ENCODE results near the gene TAF3.

TAF3 gene

DNA sequence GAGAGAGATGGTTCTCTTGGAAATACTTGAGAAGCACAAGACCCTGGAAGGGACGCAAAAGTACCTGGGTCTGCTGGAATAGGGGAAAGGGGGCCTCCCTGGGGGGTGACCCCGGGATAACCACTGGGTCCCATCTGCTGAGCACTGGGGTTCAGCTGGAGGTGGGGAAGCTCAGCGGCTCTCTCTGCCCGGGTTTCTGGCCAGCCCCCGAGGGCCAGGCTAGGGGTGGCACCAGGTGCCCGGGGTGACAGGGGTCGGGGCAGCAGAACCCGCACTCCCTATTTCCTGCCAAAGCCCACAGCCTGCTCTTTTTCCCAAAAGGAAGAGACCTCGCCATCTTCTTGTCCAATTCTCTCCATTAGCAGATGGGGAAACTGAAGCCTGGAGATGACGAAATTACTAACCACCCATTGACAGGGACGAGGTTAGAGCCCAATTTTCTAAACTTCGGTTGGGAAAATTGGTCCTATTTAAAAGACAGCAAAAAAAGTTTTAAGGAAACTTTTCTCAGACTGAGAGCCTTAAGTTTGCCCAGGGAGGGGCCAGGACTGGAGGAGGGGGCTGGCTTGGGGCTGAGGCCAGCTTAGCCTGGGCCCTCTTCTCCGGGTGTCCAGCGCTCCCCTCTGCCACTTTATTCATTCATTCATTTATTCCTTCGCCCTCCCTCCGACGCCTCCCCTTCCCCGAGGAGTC, 218.3 kb downstream of the TAF3 start:
- no peak for DNase-seq

DNA sequence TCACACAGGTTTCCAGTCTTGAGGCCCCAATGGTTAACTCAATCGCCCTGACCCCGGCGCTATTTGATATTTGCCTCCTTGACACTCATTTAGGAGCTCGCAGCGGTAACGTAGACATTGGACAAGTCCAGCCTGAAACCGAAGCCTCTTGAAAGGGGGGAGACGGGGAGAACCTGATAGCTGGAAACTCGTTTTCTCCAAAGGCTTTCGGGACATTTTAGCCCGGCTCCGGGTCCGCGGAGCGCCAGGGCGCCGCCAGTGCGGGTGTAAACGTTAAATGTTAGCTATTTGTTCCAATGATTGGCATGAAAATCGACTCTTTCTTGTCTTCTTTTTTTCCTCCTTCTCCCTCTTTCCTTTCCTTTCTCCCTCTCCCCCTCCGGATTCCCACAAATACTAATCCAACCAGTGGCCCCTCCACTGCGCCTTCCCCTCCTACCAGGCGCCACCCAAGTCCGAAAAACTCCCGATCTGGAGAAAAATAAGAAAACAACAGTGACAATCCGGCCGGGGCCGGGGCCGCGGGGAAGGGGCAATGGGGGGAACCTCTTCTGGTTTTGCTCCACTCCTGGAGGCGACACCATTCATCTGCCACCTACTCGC, 219.0 kb downstream of the TAF3 start:
- no peak for DNase-seq

DNA sequence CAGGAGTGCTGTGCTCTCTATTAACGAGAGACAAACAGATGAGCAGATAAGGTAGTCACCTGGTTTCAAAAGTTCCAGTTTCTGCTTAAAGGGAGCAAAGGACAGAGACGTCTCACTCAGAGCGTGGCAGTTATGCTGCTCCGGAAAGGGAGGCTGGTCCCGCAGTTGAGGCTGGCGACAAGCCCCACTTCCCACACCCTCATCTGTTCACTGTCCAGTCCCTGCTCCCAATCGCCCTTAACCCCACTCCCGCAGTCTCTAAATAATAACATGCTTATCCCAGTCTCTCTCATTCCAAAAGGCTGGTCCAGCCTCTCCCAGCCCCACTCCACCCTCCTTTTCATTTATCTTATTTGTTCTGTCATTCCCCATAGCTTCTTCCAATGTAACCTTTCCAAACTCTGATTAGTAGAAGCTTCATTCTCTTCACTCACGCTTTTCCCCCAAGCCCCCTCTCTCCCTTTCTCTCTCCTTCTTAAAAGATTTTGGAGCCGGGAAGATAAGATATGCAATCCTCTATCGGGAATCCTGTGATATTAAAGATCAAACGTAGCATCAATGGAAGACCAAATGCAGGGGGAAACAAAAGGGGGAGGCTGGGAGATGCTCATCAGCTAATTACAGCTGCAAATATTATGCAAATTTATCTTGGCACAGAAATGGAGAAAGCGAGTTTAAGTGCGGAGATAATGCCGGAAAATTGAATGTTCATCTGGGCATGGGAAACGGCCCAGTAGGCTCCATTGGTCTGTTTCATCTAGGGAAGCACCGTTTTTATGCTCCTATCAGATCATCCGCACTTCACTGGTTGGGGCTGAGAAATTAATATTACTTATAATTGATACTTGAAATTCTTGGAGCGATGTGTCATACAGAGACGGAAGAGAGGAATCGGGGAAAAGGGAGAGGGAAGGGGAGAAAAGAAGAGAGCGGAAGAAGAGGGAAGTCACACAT, 219.9 kb downstream of the TAF3 start:
- no peak for DNase-seq

DNA sequence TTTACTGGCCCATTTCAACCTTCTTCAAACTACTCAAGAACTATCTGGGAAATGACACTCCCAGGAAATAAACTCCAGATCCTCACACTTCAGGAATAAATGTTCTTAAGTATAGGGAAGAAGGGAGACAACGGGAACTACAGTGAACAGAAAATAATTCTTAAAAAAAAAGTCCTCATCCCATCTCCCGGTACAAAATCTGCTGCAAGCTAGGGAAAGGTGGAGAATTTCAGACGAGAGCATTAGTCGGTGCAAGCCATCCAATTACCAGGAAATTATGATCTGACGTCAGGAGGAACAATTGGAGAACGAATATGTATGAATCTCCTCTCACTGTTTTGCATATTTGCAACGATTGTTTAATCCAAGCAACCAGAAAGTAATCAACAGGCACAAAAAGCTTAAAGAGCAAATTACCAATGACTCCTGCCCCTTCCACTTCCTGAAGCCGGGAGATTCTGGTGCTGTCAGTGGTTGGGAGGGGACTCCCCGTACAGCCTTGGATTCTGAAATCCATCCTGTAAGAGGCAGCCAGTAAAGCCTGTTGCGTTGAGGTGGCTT, 221.1 kb downstream of the TAF3 start:
- DNase-seq = no peak

DNA sequence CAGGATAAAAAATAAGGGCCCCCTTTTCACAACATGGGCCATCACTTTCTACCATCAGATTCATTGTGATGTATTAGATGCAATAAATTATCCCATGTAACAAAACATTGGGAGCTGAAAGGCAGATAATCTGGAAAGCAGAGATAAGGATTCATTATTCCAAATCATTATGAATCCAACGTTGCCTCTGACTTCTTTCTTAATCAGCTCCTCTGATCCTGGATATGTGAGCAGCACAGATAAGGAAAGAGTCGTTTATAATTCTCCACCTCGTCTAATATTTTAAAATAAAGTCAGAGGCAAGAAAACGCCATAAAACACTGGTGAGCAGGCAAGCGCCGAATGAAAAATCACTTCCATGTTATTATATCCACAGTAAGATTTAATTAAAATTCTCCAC, 222.3 kb downstream of the TAF3 start:
- no peak for DNase-seq

DNA sequence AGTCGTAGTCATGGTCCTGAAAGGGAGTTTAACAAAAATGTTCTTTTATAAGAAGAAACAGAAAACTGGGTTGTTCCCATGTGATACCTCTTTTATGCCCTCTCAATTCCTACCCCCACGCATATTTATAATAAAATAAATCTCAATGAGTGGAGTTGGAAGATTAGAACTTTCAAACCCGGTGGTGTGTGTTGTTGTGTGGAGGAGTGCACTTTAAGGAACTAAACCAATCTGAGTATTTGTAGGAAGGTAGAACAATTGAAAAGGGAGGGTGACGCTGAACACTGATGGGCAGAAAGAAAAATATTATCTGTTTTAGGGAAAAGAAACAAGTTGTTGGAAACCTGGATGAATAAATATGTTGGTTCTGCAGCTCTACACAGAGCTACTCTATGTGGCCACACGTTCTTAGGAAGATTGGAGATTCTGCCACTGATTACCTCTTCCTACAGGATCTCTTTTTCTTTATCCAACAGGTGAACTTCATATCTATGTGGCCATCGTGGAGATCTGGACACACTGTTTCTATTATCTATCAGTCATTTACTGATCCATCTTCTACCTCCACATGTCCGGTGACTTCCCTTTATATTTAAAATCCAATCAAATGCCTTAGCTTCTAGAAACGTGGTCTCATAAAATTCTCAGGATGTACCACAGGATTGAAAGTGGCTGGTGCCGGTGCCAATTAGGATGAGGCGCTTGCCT, 223.1 kb downstream of the TAF3 start:
- DNase-seq = no peak

DNA sequence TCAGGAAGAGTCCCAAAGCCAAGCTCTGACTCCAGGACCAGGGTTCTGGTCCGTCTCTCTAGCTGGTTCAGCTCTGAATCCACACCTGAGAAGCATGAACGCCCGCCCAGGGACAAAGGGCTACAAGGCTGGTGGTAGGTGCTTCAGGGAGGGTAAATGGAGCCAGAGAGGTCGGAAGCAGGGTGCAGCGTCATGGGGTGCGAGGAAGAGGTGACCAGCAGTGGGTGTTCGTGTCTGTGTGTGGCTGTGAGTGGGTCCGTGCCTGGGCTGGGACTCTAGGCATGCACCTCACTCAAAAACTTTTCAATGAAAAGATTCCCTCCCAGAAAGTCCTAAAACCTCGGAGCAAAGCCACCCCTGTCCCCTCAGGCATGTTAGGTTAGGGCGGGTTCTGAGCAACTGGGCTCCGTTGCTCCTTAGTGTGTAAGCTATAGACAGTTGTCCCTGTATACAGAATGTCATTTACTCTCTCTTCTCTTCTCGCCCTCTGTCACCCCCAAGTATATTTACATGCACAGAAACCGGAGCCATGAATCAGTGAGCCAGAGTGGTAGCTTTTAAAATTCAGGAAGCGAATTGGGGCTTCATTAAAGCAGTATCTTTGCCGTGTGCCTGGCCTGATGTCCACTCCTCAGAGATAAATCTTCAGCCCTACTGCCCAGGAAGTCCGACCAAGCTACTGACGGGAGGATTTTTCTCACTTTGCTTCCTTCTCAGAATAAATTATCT, 223.9 kb downstream of the TAF3 start:
- no peak for DNase-seq

DNA sequence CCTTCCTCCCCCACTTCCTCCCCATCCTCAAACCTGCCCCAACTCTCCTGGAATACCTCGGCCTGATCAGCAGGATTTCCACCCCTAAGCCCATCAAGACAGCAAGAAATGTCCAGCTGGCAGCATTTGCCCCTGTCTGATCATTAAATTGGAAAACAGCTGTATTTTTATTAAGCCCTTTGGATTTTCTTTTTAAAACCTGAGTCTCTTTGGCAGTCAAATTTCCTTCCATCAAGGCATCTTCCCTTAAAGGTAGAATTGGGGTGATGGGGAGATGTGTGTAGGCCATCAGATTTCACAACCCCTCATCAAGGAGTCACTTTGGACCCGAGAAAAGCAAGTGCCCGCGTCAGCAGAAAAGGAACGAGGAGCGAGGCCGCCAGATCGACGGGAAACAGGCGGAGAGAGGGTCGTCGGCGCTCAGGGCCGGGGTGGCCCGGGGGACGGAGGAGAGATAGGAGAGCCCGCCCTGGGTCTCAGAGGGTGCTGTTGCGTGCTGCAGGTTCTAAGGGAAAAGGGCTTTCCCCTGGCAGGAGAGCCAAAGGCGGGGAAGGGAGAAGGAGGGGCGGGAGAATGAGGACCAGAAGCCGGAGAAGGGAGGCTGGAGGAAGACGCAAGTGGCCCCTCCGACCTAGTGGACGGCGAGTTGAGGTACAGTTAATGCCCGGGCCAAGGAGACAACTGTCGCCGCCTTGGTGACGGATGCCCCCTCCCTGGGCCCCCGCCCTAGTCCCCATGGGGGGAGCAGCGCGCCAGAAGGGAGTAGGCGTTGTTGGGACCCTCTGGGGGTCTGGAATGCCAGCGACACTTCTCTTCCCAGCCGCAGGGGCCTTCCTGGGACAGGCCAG, 224.6 kb downstream of the TAF3 start:
- no peak for DNase-seq

DNA sequence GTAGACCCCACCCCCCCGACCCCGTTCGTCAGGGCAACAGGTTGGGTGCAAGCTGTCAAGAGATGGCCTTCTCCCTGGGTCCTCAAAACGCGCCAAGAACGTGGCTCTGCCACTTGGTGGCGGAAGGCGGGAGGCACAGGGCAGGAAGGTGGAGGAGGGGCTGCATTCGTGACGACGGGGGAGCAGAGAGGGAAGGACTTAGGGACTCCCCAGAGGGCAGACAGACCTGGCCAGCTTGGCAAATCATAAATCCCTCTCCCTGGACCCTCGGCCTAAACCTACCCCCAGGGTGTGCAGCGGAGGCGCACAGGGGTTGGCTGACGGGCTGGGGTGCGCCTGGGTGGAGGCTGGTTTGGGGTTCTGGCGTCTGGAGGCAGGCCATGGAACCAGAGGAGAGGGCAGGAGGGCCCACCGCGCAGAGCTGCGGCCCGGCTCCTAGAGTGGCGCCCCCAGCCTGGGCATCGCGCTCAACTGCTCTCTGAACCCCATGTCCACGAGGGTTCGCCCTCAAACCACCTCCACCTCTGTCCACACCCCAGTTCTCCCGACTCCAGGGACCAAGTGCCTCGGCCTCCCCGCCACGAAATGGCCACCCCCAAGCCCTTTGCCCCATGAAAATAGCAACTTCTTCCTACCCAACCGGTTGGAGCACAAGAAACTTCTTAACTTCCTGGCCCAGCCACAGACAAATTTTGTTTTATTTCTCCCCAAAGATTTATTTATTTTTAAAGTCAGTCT, 225.4 kb downstream of the TAF3 start:
- no peak for DNase-seq

DNA sequence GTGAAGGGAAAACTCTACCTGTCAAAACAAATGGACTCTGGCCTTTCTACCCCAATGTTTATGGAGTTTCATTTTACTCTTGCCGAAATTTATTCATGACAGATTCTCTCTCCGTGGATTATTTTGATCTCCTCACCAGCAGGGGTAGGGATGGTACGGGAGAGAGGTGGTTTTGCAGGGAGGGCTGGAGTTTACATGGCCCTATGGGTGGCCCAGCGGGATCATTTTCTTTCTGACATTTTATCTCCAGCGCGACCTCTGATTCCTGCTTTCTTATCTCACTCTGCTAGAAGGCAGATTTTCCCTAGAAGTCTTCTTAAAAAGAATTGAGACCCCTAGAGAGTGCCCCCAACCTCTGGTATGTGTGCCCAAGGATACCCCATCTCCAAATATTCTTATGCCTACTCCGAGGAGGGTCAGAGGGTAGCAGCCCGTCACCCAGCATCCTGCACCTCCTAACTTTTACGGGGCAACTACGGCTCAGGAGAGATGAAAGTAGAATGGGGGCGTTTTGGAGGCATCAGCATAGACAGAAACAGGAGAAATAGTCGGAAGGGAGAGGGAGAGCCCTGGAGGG, 226.1 kb downstream of the TAF3 start:
- DNase-seq = no peak

DNA sequence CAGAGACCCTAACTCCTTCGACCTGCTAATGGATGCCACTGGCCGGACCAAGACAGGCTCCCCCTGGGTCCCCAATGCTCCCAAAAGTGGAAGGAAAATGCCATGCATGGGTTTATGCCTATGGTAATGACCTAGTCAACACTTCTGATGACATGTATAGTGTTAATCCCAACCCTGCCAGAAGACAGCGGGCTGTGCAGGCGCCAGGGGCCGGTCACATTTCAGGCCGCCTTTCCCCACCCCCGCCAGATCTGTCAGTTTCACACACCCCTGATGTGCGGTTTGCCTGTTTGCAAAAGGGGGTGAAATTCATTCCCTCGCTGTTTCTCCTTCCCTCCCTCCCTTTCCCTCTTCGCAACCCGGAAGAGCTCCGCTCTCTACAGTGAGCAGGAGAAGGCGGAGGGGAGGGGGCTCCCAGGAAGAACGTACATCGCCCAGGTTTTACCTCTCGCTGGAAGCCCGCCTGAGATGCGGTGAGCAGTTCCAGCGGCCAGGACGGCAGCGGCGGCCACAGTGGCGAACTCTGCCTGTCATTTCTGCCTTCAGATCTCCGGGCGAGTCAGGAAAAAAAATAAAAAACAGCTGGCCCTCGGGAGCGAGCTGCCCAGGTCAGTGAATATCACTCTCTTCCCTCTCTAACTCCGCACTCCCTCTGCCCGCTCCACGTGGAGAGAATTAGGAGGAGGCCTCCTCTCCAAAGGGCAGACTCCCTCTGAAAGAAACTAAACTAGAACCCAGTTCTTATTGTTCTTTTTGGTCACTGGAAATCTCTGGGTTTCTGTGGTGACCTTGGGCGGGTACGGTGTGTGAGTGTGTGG, 226.8 kb downstream of the TAF3 start:
- no peak for DNase-seq

DNA sequence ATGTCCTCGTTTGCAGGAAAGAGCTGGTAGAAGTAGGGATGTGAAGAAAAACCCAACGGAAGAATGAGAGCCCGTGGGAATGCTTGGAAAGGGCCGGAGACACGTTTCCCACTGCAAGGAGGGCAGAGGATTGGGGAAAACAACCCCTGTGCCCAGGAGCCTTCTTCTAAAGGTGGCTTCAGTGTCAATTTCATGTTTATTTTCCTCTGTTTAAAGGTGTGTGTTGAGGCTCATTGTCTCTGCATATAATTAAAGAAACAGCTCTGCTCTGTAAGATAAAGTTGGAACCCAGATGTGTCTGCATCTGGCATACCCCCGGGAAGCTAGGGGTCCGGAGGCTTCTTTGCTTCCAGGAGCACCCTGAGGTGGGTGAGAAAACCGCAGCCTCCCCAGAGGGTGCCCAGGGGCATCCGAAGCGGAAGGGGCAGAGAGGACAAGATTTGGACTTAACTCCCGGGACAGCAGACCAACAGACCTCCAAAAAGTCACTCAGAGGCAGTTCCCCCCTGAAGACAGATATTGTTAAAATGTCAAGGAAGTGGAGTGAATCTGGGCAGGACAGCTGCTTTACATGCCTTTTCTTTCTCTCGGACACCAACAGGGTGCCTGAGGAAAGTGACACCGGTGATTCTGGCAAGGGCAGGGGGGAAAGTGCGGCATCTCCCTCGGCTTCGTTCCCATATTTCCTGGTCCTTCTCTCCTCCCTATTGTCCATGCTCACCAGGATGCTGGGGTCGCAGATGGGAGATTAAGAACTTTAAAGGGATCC, 227.6 kb downstream of the TAF3 start:
- no peak for DNase-seq

DNA sequence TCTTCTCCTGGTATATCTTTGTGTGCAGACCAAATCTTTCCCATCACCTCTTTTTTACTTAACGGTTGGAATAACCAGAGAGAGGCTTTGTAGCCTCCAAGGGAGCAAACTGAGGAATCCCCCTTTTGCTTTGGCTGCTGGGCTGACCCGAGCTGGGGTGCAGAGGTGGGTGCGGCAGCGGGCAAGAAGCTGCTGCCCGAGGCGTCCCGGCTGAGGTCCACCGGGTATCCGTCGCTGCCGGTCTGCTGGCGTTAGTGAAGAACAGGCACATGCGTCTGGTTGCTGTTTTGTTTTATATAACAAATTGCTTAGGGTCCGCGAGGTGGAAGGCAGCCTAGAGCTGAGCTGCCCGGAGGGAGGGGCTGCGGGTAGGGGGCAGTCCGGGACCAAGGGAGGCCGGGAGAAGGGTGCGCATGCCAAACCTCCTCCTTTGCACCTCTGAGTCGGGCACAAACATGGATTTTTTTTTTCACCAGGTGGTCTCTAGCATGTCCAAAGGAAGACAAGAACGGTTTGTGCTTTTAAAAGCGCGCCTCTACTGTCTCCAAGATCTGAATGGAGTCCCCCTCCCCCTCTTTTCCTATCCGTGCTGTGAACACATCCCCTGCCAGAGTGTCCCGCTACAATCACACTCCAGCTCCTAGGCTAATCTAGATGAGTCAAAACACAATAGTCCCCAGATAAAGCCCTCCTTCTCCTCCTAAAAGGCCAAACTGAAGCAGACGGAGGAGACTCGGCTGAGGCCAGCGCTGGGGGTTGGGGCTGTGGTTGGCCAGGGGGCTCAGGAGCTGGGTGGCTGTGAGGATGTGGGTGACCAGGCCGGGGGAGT, 229.4 kb downstream of the TAF3 start:
- no peak for DNase-seq

DNA sequence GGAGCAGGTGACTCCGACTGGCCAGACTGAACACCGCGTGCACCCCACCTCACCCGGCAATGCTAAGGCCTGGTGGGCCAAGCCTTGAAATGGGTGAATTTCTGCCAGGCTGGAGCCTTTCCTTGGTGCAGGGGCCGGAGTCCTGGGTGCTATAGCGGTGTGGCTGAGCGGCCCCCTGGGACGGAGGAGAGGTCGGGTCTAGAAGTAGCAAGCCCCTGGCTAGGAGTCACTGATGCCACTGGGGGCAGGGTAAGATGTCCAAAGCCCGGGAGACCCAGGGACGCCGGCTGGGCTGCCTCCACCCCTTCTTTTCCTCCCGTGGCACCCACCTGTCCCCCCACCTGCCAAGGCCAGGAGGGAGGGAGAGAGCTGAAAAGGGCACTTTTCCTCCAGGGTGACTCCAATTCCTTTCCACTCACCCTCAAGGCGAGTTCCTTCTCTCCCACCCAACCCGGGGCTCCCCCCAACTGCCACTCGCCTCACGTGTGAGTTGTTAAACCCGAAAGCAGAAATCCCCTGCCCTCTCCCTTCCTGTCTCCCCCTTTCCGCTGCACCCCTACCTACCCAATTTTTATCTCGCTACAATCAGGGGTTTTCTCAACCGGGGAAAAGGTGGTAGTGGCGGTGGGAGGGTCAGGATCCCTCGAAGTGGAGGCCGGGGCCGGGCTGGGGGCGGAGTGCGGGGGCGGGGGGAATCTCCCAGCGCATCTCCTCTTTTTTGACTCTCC, 230.1 kb downstream of the TAF3 start:
- no peak for DNase-seq

DNA sequence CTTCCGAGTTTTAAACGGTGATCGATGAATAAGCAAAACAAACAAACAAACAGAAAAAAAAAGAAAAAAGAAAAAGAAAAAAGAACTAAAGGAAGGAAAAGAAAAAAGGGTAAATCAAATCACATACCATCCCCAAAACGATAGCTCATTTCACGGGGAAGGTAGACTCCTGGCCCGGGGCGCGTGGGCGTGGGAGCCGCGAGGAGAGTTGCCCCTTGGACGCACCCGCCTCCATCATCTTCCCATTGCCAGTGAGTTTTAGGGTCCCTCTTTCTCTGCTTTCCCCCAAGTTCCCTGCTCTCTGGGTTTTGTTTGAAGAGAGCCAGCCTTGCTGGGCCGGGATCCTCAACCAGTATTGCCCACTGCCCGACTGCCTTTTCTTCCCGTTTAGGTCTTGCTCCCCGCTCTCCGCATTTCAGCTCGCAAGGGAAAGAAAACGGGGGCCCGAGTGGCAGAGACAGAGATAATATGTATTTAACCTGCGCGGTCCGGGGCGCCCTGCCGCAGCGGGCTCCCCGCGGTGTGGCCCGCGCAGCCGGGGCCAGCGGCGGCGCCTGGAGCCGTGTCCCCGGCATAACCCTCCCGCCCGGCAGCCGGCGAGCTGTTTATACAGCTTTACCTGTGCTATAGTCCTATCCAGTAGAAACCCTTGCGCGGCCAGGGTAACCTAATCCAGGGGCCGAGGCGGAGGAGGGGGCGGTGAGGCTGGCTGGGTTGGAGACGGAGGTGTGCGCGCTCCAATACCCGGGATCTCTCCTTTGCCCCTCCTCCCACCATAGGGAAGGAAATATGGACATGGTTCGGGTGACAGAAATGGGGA, 230.9 kb downstream of the TAF3 start:
- DNase-seq = no peak
